Measurements from ENCODE around the gene SORBS2.

Gene SORBS2

DNA sequence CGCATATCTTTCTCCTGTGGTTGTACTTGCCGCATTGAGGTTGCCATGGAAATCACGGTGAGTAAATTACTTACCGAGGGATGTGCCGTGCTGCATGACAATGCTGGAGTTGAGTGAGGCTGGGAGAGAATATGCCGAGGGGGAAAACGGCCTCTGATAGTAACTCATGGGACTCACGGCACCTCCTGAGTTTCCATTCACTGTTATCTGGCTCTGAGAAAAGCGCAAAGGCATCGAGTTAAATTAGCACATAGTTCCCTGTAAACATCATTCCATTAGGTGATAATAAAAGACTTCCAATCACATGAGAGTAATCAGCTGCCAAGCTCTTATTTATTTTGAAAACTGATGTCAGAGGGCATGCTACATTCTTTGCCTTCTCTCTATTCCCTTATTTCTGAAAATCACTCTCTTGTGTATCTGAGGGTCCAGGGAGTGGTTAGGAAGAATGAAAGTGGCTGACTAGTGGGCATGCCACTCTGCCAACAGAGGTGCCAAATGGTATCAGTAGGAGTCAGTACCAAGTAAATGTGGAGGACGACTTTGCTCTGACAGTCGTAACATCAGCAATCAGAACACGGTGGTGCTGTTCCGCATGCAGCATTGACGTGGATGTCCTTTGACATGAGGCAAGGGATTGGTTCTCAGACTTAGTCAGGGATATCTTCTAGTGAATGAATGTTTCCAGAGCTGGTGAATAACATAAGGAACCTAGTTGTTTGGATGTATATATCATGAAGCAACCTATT, 149.8 kb downstream of the SORBS2 start:
- DNase-seq = no peak

DNA sequence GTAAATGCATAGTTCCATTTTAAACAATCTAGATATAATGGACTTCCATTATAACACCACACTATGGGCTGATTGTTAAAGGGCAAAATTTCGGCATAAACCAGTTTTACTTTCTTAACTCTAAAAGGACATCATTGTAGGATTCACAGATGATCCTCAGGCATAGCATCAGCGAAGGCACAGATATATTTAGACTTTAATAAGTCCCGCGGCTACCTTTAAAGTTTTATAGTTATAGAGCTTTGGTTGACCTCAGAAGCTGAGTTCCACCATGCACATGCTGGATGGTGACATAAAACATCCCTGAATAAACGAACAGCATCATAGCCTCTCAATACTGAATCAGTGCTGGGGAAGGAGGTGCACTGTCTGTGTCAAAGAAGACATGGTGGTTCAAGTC, 151.7 kb downstream of the SORBS2 start:
- DNase-seq = no peak

DNA sequence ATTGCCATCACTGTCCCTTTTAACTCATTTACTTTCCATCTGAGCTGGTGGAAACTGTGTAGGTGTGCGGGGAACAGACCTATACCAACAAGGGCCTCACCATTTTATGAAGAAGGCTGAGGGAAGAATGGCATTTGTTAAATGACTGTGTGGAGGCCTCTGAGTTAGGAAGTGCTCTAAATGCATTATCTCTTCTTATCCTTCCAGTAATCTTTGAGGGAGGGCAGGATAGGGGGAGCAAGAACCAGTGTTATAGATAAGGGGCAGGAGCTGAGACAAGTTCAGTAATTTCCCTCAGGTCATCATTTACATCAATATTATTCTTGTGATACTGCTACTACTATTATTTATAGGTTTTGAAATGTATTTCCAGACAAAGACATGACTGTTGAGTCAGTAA, 154.3 kb downstream of the SORBS2 start:
- DNase-seq = no peak

DNA sequence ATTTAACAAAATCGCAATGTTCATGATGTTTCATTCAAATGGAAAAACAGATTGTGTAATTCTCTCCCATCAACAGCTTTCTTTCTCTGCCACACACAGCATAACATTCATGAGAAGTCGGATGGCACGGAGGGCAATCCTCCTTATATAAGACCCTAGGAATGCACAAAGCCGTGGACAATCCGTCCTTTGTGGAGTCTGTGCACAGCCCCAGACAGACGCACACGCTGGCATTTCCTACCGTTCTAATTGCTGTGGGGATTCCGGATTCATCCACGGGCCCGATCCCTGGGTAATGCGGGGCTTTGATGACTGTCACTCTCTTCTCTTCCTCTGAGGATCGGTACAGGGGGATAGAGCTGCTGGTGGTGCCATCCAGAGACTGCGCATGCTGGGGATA, 154.8 kb downstream of the SORBS2 start:
- DNase-seq = no peak

DNA sequence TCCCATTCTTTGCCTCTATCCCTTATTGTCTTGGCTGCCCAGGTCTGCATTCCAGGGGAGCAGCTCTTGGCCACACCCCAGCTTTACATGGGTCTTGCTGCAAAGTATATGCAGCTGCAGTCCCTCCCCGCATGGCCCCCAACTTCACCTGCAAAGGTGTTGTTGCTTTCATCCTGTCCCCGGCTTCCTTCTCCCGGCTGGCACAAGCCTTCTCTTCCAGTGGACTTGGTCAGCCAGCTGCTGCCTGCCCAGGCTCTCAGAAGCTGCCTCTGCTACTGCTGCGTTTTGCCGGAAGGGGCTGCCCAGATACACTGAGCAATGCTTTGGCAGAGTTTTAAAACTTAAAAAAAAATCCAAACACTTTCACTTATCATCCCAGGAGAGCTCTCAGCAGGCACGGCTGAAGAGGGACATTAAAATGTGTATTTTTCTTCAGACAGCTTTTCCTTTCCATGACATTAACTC, 155.5 kb downstream of the SORBS2 start:
- no peak for DNase-seq

DNA sequence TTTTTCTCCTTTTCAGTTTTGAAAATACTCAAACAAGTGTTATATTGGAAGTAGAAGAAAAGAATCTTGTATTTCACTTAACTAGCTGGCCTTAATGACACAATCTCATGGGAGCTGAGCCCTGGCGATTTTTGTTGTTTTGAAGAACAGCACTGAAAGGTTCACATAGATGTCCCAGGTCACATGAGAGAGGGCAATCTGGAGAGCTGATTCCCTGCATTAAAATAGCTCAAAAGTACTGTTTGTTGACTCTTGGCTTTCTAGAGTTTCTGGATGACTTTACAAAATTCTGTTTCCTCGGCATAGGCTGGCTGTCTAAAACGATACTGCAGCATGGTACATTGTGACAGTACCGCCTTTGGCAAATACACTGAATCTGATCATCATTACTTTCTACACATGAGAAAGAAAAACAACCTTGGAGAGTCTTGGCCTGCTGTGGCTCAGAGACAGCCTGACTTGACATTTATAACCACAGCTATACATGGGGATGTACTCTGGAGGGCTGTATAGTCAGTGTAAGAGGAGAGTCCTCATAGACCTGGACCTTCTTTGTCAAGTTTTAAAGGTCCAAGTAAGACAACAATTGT, 156.9 kb downstream of the SORBS2 start:
- DNase-seq = no peak

DNA sequence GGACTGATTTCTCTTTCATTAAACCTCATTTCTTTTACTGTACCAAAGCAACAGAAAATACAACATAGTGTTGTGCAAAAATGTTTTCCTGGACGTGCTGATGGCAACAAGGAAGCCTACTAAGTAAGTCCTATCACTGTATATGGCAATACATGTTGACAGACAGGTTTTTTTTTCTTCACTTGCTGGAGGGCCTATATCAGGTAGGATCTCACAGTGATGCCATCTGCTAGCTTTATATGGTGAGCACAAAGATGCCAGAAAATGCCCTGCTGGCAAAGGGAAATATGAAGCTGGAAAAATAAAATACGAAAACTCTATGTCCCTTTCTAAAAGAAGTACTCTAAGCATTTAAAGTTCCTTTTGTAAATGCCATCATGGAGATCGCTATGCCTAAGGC, 157.7 kb downstream of the SORBS2 start:
- DNase-seq = no peak

DNA sequence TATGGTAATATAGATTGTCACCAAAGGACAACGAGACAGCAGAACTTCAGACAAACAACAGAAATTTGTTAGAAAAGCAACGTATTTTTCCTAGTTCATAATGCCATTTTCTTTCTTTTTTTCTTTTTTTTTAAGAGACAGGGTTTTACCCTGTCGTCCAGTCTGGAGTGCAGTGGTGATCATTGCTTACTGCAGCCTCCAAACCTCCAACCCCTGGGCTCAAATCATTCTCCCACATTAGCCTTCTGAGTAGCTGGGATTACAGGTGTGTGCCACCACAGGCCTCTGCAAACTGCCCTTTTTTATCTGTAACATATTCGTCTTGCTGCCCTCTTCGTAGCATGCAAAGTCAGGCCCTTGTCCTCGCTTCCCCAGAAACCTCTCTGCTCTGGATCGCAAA, 160.1 kb downstream of the SORBS2 start:
- no peak for DNase-seq

DNA sequence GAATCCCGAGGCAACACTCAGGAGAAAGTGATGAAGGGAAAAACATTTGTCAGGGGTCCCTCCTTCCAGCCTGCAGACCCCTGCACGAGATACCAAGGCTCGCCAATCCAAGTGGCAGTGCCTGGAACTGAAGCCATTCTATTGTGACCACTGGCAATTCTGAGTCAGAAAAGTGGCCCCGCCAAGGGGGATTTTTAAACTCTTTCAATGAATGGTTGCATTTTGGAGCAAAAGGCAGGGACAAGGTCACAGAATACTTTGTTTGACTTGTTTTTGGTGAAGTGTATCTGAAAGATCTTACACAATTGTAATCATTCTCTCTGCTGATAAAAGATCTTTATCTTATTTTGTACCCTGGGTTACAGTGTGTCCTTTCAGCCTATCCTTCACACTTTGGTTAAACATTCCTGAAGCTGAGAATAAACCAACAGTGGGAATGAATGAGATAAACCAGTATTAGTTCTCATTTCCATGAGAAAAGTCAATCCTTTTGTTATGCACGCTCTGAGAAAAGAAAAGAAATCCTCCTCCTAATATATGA, 160.8 kb downstream of the SORBS2 start:
- DNase-seq = no peak

DNA sequence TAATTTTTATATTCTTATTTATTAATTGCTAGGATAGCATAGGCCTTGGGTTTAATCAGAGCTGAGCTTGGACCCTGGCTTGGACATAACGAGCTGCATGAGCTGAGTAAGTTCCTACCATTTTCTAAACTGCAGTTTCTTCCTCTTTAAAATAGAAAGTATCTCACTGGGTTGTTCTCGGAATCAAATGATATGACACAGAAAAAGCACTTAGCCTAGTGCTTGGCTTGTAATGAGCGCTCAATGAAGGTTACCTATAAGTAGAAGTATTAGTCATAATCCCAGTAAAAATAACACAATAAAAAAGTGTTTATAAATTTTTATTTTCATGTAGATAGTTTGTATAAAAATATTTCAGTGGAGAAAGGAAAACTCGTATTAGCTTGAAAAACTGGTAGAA, 163.4 kb downstream of the SORBS2 start:
- no peak for DNase-seq

DNA sequence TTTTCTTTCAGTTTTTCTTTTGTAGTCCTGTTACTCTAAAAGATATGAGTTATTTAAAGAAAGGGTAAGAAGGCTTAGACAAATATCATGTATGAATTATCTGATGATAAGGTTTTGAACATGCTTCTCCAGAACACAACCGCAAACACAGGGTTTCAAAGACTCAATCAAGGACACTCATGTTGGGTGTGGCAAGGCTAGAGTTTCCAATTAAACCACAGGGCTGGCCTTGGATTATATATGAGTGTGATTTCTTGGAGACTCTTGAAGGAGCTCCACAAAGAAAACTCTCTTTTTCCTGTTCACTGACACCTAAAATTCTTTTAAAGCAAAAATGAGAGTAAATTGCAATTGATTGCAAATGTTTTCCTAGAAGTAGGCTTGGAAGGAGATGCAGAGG, 166.6 kb downstream of the SORBS2 start:
- DNase-seq = no peak

DNA sequence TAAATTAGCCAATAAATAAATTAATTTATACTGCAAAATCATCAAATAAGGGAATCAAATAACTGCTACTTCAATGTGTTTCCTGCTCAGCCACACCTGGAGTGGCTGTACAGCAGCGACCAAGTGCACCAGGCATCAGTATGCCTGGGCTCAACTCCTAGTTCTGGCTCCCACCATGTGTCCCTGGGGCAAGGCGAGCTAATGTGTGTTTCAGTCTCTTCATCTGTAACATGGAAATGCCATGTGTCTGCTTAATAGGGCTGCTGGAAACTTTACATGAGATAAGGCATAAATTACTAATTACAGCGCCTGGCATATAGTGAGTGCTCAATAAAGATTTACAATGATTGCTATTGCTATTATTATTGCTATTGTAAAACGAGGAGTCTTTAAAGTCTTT, 167.6 kb downstream of the SORBS2 start:
- no peak for DNase-seq

DNA sequence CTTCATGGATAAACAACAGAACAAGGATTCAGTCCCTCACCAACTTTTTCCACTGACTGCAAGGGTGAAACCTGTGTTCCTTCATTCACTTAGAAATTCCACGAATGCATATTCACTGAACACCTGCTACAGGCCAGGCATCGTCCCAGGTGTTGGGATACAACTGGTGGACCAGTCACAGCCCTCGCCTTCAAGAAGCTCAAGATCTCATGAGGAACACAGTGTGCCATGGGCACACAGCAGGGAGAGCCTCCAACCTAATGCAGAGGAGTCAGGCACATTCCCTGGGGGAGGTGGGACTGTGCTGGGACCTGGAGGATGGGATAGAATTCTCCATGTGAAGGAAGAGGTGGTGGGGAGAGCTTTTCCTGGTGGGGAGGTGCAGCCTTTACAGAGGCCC, 169.1 kb downstream of the SORBS2 start:
- DNase-seq = no peak

DNA sequence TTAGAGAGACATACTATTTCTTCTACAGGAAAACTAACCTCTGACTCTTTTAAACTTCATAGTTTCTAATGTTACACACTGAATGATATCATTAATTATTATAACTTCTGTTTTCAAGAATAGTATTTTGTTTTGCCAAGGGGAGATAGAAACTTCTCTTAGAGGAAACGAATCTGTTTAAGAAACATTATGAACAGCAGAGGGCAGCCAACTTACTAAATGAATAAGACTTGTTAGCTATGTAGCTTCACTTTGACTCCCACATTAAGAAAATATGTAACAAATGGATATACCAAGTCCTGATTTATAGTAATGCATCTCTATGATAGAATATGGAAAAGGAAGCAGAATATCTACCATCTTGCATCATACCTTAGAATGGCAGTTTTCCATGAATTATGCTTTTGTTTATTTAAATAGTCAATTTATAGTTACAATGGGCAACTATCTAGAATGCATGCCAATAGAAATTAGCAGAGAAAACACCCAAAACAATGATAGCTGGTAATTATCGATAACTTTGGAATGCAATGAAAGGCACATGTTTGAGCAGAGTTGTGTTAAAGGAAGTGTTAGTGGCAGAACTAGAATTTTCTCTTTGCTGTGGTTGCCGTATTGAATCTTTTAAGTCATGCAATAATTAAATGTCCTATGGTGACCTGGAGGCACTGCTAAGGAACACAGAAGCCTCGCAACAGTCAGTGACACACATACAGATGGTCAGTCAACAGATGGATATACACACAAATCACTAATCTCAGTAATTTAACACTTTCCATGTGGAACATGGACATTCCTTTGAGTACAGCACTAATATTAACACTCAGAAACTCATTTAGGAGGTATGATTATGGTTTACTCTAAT, 171.0 kb downstream of the SORBS2 start:
- DNase-seq = peak; percentile 33

DNA sequence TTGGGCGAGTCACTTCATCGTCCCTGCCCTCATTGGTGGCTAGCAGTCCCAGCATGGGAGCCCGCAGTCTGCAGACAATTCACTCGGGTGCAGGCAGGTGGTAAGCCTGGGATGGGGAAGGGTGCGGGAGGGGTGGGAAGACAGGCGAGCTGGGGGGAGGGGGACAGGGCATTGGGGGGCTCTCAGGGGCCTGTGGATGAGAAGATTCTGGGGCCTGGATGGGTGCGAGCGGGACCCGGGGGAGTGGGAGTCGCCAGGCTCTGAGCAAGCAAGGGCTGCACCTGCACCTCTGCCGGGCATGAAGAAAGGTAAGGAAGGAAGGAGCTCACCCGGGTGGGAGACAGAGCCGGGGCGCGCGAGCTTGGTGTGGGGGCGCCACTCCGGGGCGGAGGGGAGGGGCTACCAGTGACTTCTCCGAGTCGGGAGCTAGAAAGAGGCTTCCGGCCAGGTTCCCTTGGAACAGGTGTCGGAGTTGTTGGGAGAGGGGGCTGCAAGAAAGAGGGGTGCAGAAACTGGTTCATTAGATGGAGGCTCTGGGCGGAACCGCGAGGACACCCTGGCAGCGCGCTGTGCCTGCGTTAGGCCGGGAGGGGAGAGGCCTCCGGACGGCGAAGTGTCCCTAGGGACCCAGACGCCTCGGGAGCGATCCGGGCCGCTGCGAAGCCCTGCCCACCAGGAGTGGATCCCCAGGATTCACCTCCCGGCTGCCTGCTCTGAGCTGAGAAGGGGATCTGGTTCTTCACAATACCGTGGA, 173.3 kb downstream of the SORBS2 start:
- no peak for DNase-seq

DNA sequence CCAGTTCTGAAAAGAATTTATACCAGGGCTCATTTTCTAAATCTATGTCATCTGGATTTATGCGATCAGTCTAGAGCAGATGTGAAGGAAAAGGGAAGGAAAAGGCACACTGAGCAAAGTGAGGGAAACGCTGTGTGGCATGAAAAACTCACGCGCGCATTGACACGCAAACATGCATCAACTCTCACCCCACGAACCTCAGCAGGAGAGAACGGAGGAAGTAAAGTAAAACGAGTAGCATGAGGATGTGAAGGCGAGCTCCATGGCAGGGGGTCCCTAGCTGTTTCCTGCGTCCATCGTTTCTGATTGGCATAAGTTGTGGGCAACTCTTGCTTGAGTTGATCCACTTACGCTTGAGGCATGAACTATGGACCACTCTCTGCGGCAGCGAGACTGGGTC, 173.9 kb downstream of the SORBS2 start:
- DNase-seq = no peak

DNA sequence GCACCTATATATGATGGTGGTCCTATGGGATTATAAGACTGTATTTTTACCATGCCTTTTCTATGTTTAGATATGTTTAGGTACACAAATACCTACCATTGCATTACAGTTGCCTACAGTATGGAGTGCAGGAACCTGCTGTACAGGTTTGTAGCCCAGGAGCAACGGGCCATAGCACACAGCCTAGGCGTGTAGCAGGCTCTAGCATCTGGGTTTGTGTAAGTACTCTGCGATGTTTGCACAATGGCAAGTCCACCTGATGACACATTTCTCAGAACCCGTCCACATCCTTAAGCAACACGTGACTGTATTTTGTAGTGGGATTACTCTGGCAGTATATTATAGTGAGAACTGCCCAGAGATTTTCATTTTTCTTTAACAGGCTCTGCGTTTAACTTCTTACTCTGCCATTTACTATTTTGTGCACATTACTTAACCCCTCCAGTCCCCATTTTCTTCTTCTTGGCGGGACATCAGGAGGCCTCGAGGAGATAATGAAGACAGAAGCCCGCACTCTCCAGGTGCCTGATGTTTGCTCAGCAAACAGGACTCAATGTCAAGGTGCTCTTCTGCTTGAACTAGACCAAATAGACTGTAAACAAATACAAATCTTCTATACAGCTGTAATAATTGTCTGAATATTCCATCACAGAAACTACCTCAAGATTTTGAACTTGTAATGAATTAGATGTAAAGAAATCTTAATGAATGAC, 174.7 kb downstream of the SORBS2 start:
- DNase-seq = no peak

DNA sequence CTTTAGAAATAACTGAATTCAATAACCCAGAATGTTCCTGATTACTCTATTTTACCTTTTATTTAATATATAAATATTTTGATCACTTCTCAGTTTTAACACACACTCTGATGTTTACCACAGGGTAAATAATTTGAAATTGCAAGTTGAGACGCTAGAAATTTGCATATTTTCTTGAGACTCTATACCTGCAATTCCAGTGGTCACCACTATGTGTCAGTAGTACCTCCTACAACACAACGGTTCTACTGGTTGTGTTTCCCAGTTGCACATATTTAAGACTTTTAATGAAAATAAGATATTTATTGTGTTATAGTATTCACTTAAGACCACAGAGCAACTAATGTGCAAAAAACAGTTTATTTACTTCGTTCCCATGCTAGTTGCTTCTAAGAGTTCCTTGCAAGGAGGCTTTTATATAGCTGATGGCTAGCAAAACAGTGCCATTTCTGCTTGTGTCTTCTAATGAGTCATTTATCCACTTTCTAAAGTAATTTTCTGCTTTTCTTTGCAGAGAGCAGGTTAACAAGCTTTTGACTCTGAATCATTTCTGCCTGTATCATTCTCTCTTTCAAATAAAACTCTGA, 177.8 kb downstream of the SORBS2 start:
- no peak for DNase-seq

DNA sequence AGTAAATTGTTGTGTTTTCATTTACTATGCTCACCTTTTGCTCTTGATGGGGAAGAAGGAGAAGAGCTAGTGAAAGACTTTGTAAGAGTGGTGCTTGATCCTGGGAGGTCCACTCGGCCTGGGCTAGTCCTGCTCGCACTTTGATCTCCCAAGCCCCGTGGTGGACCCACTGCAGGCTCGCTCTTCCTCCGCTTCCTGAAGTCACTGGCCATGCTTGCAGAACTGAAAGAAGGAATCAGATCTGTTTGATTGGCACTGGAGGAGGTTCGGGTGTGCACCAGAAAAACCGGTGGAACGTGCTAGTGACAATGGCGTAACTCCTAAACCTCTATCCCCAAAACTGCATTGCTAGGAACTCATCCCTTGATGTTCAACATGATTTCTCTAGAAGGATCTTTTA, 185.2 kb downstream of the SORBS2 start:
- no peak for DNase-seq

DNA sequence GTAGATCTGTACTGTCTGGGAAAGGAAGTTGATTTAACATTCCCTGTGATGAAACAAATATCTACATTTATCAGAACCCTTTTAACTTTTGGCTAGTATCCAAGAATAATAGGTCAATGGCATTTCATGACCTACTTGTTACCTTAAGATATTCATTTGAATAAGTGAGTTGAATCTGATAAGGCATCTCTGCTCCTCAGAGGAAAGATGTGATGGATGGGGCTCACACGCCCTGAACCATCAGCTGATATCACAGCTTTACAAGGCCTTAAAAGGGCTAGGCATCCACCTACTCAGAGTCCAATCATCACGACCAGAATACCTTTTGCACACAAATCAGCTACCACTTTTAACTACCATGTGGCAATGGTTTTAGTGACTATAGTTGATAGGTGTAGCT, 186.5 kb downstream of the SORBS2 start:
- peak; percentile 8 for DNase-seq

DNA sequence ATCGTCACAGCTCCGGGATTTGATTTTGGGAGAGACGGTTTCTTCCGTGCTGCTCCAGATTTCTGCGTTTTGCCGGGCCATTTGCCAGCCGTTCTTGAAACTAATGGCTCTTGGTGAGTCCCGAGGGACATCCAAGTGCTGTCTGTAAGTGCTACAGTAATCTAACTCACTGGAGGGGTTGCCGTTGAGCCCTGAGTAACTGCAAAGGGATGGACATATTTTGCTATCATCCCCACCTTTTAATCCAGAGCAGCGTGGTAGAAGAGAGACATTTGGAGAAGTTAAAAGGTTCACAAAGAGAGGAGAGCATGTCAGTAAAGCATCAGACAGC, 187.8 kb downstream of the SORBS2 start:
- DNase-seq = no peak

Data from NCI-H226 (cell line).